Fibroblast of villous mesenchyme (primary cell): ENCODE results near the gene TAGLN2. TPM values are rescaled to one million over a fixed set of nuclear protein-coding genes. Genes with fewer than 3 reads are reported as not detected.

Experiments used
- DNase-seq: peaks from one replicate; pipeline ENCODE4 v3.0.0-alpha.2; 2010; ENCODE audit warnings: low read depth
- H3K4me3 ChIP-seq: 2 replicates; pipeline ENCODE4 v1.5.1; 2011; ENCODE audit warnings: low read depth, mild to moderate bottlenecking, low read length
- CTCF ChIP-seq: IDR thresholded peaks from 2 replicates; pipeline ENCODE4 v1.5.1; 2012; ENCODE audit warnings: low read depth, mild to moderate bottlenecking, low read length; ENCODE audit not compliant: insufficient read depth
- total RNA-seq: library from RNA; depleted of rRNA; stranded (reverse); fragments of >200 nt; gene quantifications from 2 replicates; pipeline ENCODE4 v1.2.3, GENCODE V29; 2012

TAGLN2 gene
- total RNA-seq, 1 donor, result 167 TPM

- TF ChIP-seq CTCF, result no peak
- peak; percentile 56 for DNase-seq
- no peak overlapping the region for H3K4me3 ChIP-seq
Observed at GRCh38 chr1:159921251-159921650, 4.1 kb downstream of the TAGLN2 start.

GRCh38 chr1:159920651-159921050, 4.7 kb downstream of the TAGLN2 start:
- TF ChIP-seq CTCF, result no peak
- no peak overlapping the region for H3K4me3 ChIP-seq
- DNase-seq, result no peak

GRCh38 chr1:159920202-159920601, 5.1 kb downstream of the TAGLN2 start:
- TF ChIP-seq CTCF, result no peak
- no peak for DNase-seq
- H3K4me3 ChIP-seq, result no peak overlapping the region

- TF ChIP-seq CTCF, result no peak
- no peak for DNase-seq
- H3K4me3 ChIP-seq, result no peak overlapping the region
Observed at GRCh38 chr1:159919236-159919865, 6.0 kb downstream of the TAGLN2 start.

- DNase-seq, result peak; percentile 55
- TF ChIP-seq CTCF, result no peak
Observed at GRCh38 chr1:159918352-159919200, 6.7 kb downstream of the TAGLN2 start.

GRCh38 chr1:159917533-159918351, 7.6 kb downstream of the TAGLN2 start:
- TF ChIP-seq CTCF, result no peak
- DNase-seq, result peak; percentile 34
- no peak overlapping the region for H3K4me3 ChIP-seq

More at GRCh38 chr1:159918352-159919200, 6.7 kb downstream of the TAGLN2 start:
- H3K4me3 ChIP-seq, result no peak overlapping the region
